ENCODE data around the gene SPPL2B.

DNA sequence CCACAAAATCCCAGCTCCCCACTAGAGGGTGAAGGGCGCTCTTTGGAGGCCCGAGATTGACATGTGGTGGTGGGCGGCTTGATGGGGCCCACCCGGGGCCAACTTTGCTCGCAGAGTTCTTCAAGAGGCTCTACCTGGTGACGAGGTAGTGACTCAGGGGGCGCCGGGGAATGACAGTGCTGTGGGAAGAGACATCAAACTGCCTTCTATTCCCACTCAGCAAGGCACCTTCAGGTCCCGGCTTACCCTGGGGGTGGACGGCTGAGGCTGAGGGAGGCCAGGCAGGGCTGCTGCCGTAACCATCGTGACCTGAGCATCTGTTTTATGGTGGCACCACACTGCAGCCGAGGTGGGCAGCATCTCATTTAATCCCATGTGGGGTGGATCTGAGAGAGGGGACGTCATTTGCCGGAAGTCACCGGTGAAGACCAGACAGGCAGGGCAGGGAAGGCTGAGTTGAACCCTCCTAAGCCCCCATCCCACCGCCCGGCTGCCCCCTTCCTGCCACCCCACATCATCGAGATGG is 22.1 kb upstream of the SPPL2B start:
- TF ChIP-seq, protein P1, sequence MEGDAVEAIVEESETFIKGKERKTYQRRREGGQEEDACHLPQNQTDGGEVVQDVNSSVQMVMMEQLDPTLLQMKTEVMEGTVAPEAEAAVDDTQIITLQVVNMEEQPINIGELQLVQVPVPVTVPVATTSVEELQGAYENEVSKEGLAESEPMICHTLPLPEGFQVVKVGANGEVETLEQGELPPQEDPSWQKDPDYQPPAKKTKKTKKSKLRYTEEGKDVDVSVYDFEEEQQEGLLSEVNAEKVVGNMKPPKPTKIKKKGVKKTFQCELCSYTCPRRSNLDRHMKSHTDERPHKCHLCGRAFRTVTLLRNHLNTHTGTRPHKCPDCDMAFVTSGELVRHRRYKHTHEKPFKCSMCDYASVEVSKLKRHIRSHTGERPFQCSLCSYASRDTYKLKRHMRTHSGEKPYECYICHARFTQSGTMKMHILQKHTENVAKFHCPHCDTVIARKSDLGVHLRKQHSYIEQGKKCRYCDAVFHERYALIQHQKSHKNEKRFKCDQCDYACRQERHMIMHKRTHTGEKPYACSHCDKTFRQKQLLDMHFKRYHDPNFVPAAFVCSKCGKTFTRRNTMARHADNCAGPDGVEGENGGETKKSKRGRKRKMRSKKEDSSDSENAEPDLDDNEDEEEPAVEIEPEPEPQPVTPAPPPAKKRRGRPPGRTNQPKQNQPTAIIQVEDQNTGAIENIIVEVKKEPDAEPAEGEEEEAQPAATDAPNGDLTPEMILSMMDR (IDR thresholded peaks at IDR 0.05), result no peak
- TF ChIP-seq EZH2 (IDR thresholded peaks at IDR 0.05), result no peak
